ENCODE measurements around the gene UTS2.

The UTS2 gene

DNA sequence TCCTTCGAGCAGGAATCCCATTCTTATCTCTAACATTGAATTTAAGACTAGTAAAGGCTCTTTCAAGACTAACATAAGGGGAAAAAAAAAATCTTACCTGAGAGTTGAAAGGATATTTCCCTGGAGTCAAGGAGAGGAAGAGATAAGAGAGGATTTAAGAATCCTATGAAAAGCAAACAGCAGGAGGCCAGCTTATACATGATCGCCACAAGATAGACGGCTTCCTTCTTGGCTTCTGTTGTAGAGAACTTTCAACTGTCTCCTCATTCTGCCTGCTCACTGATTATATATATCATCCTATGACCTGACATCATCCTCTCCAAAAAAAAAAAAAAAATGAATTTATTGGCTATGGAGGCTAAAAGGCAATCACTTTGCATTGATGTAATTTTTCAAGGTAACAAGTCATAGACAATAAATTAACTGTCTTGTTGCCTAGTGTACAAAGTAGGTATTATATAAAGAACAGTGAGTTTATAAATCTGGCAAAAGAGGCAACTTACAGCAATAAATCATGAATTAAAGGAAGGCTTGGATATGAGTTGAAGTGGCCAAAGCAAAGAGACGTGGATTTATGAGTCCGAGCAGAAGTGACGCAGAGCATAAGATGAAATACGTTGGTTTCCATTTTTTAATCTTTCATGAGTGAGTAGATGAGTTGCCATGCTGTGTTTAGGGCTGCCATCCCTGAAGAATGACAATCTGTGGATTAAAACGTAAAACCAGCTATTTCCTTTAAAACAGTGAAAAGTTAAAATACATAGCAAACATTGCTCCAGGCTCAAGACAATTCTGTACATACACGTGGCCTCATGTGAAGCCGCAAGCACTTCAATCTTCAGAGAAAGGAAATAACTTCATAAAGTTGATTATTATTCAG lies at the start of gene UTS2:
Gene UTS2, minus strand, starts transcription at position 262 of the 880 bp plus-strand sequence. Its CDS starts 62 bp downstream, at position 200.
- no peak for DNase-seq (ENCODE audit: low spot score)

- no peak for DNase-seq (ENCODE audit: low spot score)
Observed at GRCh38 chr1:7899741-7900140, 46.9 kb upstream of the UTS2 start.

DNA sequence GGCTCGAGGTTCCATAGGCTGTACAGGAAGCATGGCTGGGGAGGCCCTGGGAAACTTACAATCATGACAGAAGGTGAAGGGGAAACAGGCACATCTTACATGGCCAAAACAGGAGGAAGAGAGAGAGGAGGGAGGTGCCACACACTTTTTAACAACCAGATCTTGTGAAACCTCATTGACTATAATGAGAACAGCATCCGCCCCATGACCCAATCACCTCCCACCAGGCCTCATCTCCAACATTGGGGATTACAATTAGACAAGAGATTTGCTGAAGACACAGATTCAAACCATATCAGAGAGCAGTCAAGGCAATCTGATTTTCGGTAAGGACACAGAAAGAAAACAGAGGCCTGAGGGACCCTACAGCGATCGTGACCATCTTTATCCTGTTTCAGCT lies 46.1 kb upstream of the UTS2 start:
- DNase-seq (ENCODE audit: low spot score): no peak

GRCh38 chr1:7896994-7897393 lies 44.1 kb upstream of the UTS2 start:
- no peak for DNase-seq (ENCODE audit: low spot score)

GRCh38 chr1:7893529-7894180 lies 40.8 kb upstream of the UTS2 start:
- no peak for DNase-seq (ENCODE audit: low spot score)

GRCh38 chr1:7891804-7892203 lies 38.9 kb upstream of the UTS2 start:
- DNase-seq (ENCODE audit: low spot score): no peak

DNA sequence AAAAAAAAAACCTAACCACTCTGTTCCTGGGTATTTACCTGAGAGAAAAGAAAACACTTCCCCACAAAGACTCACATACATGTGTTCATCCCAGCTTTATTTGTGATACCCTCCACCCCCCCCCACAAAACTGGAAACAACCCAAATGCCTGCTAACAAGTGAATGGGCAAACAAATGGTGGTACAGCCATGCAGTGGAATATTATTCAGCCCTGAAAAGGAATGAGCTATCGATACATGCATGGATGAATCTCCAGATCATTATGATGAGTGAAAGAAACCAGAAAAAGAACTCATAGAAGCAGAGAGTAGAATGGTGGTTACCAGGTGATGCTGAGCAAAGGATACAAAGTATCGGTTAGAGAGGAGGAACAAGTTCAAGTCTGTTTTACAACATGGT lies 38.0 kb upstream of the UTS2 start:
- DNase-seq (ENCODE audit: low spot score): no peak

- no peak for DNase-seq (ENCODE audit: low spot score)
Observed at GRCh38 chr1:7888248-7889081, 35.6 kb upstream of the UTS2 start.

DNA sequence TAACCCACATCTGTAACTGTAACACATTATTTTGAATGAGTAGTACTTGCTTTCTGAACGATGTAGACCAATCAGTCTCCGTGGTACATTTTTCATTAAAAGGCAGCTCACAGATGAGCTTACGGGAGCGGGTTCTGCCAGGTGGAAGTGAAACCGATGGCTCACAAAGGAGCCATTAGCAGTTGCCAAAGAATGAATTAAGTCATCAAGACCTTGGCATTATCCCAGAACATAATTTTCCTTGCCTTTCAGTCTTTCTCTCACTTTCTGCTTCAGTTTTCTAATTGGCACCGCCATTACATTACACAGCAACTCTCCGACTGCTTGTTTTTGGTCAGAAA lies 33.5 kb upstream of the UTS2 start:
- no peak for DNase-seq (ENCODE audit: low spot score)

- peak; percentile 8 for DNase-seq (ENCODE audit: low spot score)
Observed at GRCh38 chr1:7885513-7886404, 32.9 kb upstream of the UTS2 start.

DNA sequence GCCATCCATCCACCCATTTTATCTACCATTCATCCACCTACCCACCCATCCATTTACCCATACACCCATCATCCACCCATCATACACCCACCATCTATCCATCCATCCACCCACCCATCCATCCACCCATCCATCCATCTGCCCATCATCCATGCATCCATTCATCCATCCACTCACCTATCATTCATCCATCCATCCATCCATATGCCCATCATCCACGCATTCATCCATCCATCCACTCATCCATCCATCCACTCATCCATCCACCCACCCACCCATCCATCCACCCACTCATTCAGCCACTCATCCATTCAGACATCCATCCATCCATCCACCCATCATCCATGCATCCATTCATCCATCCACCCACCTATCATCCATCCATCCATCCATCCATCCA lies 31.9 kb upstream of the UTS2 start:
- no peak for DNase-seq (ENCODE audit: low spot score)

DNA sequence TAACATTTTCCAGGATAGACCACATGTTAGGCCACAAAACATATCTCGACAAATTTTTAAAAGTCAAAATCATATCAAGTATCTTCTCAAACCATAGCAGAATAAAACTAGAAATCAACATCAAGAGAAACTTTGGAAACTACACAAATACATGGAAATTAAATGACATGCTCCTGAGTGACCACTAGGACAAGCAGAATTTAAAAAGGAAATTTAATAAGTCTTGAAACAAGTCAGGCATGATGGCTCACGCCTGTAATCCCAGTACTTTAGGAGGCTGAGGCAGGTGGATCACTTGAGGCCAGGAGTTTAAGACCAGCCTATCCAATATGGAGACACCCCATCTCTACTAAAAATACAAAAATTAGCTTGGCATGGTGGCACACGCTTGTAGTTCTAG lies 26.4 kb upstream of the UTS2 start:
- no peak for DNase-seq (ENCODE audit: low spot score)

DNA sequence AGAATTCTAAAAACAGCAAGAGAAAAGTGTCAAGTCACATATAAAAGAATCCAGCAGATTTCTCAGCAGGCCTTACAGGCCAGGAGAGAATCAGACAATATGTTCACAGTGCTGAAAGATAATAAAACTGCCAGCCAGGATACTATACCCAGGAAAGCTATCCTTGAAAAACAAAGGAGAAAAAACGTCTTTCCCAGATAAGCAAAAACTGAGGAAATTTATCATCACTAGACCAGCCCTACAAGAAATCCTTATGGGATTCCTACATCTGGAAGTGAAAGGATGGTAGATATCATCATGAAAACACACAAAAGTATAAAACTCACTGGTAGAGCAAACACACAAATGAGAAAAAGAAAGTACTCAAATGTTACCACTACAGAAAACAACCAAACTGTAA lies 25.2 kb upstream of the UTS2 start:
- DNase-seq (ENCODE audit: low spot score): no peak

DNA sequence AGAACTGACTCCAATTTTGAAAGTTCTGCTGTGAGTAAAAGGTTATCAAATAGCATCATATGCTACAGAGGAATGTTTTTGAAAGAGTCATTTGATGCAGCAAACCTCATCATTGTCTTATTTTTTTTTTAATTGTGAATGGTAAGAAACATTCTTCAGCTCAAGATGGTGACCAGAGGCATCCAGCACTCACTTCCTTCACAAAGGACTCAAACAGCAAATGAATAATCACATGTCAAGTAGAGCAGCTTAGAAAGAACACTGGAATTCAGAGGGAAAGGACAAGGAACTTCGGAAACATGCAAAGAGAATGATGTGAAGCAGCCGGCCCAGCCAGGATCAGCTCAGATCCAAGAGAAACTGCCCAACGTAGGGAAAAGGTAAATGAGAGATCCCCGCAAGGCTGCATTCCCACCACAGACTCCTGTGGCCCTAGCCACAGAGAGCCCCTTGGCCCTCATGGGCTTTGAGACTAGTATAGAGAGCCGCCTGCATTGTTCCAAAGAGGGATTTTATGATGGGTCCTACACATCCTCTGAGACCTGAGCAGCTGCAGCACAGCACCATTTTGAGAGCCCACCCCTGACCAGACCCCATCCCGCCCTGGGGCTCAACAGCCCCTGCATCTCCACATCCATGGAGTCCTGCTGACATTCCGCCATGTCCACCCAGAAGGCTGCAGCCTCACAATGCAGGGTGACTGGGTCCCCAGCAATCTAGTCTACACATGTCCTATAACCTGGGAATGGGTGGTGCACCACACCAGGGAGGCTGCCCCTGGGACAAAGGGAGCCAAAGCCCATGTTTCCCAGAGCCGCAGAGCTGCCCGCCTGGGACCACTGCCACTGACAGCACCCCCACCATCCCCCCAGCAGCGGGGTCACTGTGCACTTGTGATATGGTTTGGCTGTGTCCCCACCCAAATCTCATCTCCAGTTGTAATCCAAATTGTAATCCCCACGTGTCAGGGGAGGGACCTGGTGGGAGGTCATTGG lies 21.2 kb upstream of the UTS2 start:
- DNase-seq (ENCODE audit: low spot score): no peak

DNA sequence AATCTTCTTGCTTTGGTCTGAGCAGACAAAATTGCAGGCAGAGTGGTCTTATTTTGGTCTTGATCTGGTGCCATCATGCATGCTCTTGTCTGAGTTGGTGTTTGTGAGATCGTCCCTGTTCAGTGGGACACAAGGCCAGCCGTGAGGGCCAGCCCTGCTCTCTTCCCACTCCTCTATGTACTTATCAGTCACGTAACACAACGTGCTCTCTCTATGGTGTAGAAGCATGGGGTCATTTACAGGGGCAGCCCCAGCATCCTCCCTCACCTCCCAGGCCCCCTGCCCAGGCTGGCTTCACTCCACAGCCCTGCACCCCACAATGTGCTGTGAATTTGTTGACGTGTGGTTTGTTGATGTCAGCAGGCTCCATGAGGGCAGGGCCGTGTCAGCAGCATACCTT lies 18.3 kb upstream of the UTS2 start:
- DNase-seq (ENCODE audit: low spot score): no peak

DNA sequence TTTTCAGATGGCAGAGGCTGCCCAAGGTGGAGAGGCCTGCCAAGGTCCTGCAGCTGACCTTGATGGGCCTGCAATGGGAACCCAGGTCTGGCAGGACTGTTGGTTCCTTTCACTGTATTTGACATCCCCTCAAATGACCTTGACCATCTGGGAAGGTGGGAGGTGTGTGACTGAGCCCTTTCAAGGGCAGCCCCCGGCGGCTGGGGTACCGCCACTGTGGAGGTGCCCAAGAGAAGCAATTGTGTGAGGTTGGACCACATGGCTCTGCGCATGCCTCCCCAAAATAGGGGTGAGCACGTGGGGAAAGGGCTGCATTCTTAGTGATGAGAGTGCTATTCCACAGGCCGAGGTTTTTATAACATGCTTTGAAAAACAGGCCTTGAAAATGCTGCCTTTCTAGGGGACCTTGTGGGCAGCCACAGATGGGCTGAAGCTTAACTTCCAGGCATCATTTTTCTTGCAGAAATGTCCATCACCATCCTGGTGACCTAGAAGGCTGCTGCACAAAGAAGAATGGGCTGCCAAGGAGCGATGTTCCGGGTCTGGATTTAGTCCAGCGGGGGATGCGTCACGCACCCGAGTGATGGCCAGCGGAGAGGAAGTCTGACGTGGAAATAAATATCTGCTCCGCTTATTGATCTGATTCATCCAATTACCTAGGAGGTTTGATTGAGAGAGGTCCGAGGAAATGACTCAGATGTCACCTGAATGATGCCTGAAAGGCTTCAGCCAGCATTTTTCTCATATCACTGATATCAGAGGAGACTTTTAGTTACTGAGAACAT lies 16.5 kb upstream of the UTS2 start:
- DNase-seq (ENCODE audit: low spot score): no peak

- DNase-seq (ENCODE audit: low spot score): no peak
Observed at GRCh38 chr1:7868070-7868780, 15.4 kb upstream of the UTS2 start.

DNA sequence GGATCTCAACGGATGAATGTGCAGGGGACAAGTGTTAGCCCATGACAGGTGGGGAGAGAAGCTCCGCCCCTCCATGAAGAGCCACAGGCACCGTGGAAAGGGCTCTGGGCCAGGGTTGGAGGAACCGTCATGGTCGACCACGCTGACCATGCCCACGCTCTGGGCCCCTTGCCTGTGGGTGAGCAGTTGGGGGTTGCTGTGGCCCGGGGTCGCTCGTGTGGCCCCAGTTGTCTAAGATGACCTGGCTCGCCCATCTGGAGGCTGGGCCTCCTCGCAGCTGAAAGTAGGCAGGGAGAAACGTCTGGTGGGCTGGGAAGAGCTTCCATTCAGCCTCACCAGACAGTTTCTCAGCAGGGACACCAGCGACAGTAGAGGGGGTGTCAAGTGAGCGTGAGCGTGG lies 13.1 kb upstream of the UTS2 start:
- DNase-seq (ENCODE audit: low spot score): no peak

GRCh38 chr1:7863756-7864328 lies 11.0 kb upstream of the UTS2 start:
- DNase-seq (ENCODE audit: low spot score): no peak

Data from activated CD4-positive, alpha-beta T cell treated with anti-CD3 and anti-CD28 coated beads, Interleukin-2, Interleukin-4, amounts not matched to agents 100 ng/mL and 50 ng/mL, durations not matched to agents 16 hours and 8 hours (primary cell).